Omental fat pad (tissue), 4 donors: ENCODE data around the gene PLXNC1. TPM values are rescaled to one million over a fixed set of nuclear protein-coding genes. Genes with fewer than 3 reads are reported as not detected.

Source experiments
- ATAC-seq: fragments of 150-250 bp; one replicate; pipeline ENCODE4 v1.9.1; 2016; ENCODE audit warnings: mild to moderate bottlenecking, moderate library complexity; ENCODE audit not compliant: low FRiP score
- DNase-seq: peaks from one replicate; pipeline ENCODE4 v3.0.0-alpha.2; 2019; ENCODE audit warnings: low spot score
- CTCF ChIP-seq, 3 donors: fragments of 450-650 bp; IDR thresholded peaks; one replicate each; pipeline ENCODE4 v1.5.1; 2016 to 2017; ENCODE audit warnings: antibody characterized with exemption in 3 of 3, mild to moderate bottlenecking in 3 of 3, moderate library complexity in 2 of 3
- total RNA-seq, 4 donors: library from RNA; depleted of rRNA; stranded (reverse); fragments of >200 nt; gene quantifications; one replicate each; pipeline ENCODE4 v1.1.0, GENCODE V29; 2016

The PLXNC1 gene
- 10 to 100 TPM in 2 of 4 donors, 1 to 10 TPM in 2; 4.2 to 42.7 (median 8.6) TPM for total RNA-seq

GRCh38 chr12:94147991-94148738 lies at the start of gene PLXNC1:
Gene PLXNC1, plus strand, starts transcription at chr12:94148577. Its CDS starts 395 bp downstream, at chr12:94148972.
- no peak for DNase-seq
- no peak for TF ChIP-seq CTCF (IDR thresholded peaks at IDR 0.05)
- ATAC-seq: no peak

- DNase-seq (no peak), ATAC-seq (no peak)
- TF ChIP-seq CTCF (IDR thresholded peaks at IDR 0.05): no peak
Observed at GRCh38 chr12:94099191-94099590, 49.2 kb upstream of the PLXNC1 start.

- no peak for TF ChIP-seq CTCF (IDR thresholded peaks at IDR 0.05)
- no peak for DNase-seq
- no peak for ATAC-seq
Observed at GRCh38 chr12:94099632-94100031, 48.7 kb upstream of the PLXNC1 start.

GRCh38 chr12:94100211-94100627 lies 48.2 kb upstream of the PLXNC1 start:
- peak; percentile 81 for ATAC-seq
- TF ChIP-seq CTCF (IDR thresholded peaks at IDR 0.05): no peak
- DNase-seq: no peak

GRCh38 chr12:94100990-94101737 lies 47.2 kb upstream of the PLXNC1 start:
- peak in 1 of 3 donors; percentile 91 for TF ChIP-seq CTCF (IDR thresholded peaks at IDR 0.05)
- peak; percentile 57 for DNase-seq
- peak; percentile 79 for ATAC-seq

- ATAC-seq: peak; percentile 70
- peak in 1 of 3 donors; percentile 66 for TF ChIP-seq CTCF (IDR thresholded peaks at IDR 0.05)
- DNase-seq: peak; percentile 85
Observed at GRCh38 chr12:94101738-94102660, 46.4 kb upstream of the PLXNC1 start.
